HEK293T (cell line): ENCODE data around the gene NDUFB11.

Experiments
- ARNT ChIP-seq: fragments of 450-650 bp; IDR thresholded peaks from 2 replicates; pipeline ENCODE4 v1.6.1; 2017; ENCODE audit warnings: mild to moderate bottlenecking
- BHLHE40 ChIP-seq: fragments of 450-650 bp; IDR thresholded peaks from 2 replicates; pipeline ENCODE4 v1.6.1; 2016; ENCODE audit warnings: mild to moderate bottlenecking, moderate library complexity, borderline replicate concordance
- ELF4 ChIP-seq: fragments of 450-650 bp; IDR thresholded peaks from 2 replicates; pipeline ENCODE4 v1.6.1; 2017; ENCODE audit warnings: antibody characterized with exemption
- FOXA1 ChIP-seq: fragments of 450-650 bp; IDR thresholded peaks from 2 replicates; pipeline ENCODE4 v1.6.1; 2016; ENCODE audit warnings: mild to moderate bottlenecking
- FOXK2 ChIP-seq: fragments of 450-650 bp; IDR thresholded peaks from 2 replicates; pipeline ENCODE4 v1.6.1; 2016; ENCODE audit warnings: mild to moderate bottlenecking
- FOXM1 ChIP-seq: fragments of 450-650 bp; IDR thresholded peaks from 2 replicates; pipeline ENCODE4 v1.6.1; 2017; ENCODE audit warnings: mild to moderate bottlenecking, borderline replicate concordance
- HDGF ChIP-seq: fragments of 450-650 bp; IDR thresholded peaks from 2 replicates; pipeline ENCODE4 v1.6.1; 2017; ENCODE audit warnings: antibody characterized with exemption, borderline replicate concordance
- L3MBTL2 ChIP-seq: fragments of 450-650 bp; conservative IDR thresholded peaks from 2 replicates; pipeline ENCODE4 v1.6.1; 2016; ENCODE audit warnings: mild to moderate bottlenecking
- LEF1 ChIP-seq: fragments of 450-650 bp; IDR thresholded peaks from 2 replicates; pipeline ENCODE4 v1.6.1; 2017; ENCODE audit warnings: mild to moderate bottlenecking, borderline replicate concordance
- PKNOX1 ChIP-seq: fragments of 450-650 bp; IDR thresholded peaks from 2 replicates; pipeline ENCODE4 v1.6.1; 2016
- SP1 ChIP-seq: fragments of 450-650 bp; IDR thresholded peaks from 2 replicates; pipeline ENCODE4 v1.6.1; 2017
- SUZ12 ChIP-seq: fragments of 450-650 bp; IDR thresholded peaks from 2 replicates; pipeline ENCODE4 v1.6.1; 2016; ENCODE audit warnings: mild to moderate bottlenecking
- TARDBP ChIP-seq: fragments of 450-650 bp; IDR thresholded peaks from 2 replicates; pipeline ENCODE4 v1.6.1; 2016
- ZNF384 ChIP-seq: fragments of 450-650 bp; IDR thresholded peaks from 2 replicates; pipeline ENCODE4 v1.6.1; 2016

- TF ChIP-seq FOXA1 (no peak), SP1 (no peak), TARDBP (no peak), HDGF (no peak), FOXM1 (no peak), LEF1 (no peak), ZNF384 (no peak), BHLHE40 (no peak), FOXK2 (no peak), SUZ12 (no peak), ELF4 (no peak), L3MBTL2 (no peak), PKNOX1 (no peak), ARNT (no peak)
Measured at GRCh38 chrX:47093248-47093647, 51.3 kb downstream of the NDUFB11 start.
